Nephron (organoid): ENCODE measurements around the gene CCDC71.

Experiments used
- H3K27ac Mint-ChIP-seq, 3 experiments: 2 replicates each; pipeline ENCODE4 v1.8.0; 2020; ENCODE audit warnings: mixed read lengths in 3 of 3, mild to moderate bottlenecking in 2 of 3, moderate library complexity in 1 of 3
- H3K27me3 Mint-ChIP-seq: 2 replicates; pipeline ENCODE4 v1.8.0; 2021; ENCODE audit warnings: low read depth, mild to moderate bottlenecking, moderate library complexity, mixed read lengths
- H3K36me3 Mint-ChIP-seq: 2 replicates; pipeline ENCODE4 v1.8.0; 2020; ENCODE audit warnings: low read depth, mixed read lengths
- H3K4me1 Mint-ChIP-seq: 2 replicates; pipeline ENCODE4 v1.8.0; 2020; ENCODE audit warnings: mixed read lengths
- H3K4me3 Mint-ChIP-seq, 3 experiments: 2 replicates each; pipeline ENCODE4 v1.8.0; 2020; ENCODE audit warnings: mild to moderate bottlenecking in 3 of 3, mixed read lengths in 3 of 3, moderate library complexity in 2 of 3
- H3K9me3 Mint-ChIP-seq: 2 replicates; pipeline ENCODE4 v1.8.0; 2020; ENCODE audit warnings: mixed read lengths
- CTCF ChIP-seq, 3 experiments: fragments of 200-600 bp; sonication (generic); IDR thresholded peaks; one replicate each; pipeline ENCODE4 v1.5.0; 2021; ENCODE audit warnings: antibody characterized with exemption in 3 of 3; ENCODE audit not compliant: unreplicated experiment in 3 of 3

CCDC71 gene

DNA sequence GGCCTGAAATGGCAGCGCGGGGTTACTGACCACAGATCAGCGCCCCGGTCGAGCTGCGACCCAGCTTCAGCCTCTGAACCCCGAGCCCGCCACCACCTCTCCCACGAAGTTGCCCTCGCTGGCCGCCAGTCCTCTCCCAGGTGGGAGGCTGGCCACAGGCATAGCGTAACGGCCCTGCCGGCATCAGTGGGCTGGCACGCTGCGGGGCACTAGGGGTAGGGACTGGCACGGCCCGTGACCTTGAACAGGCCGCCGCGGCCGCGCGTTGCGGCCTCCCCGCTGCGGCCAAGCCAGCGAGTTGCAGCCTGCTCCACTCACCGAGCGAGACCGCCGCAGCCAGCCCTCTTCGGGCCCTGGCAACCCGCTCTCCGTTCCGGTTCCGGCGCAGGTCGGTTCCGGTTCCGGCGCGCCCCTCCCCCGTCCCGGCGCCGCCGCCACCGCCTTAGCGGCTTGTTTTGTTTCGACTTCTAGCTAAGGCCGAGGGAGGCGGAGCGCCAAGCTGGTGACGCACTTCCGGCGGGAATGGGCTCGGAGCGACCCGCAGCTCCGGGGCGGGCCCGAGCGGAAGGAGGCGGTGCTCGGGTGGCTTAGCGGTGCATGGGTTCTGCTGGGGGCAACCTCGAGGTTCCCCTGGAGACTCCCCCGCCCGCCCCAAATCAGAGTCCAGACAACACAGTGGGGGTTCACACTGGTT is 45.5 kb downstream of the CCDC71 start, which contains the start of gene USP19:
Gene USP19, minus strand, starts transcription at position 386 of the 694 bp plus-strand sequence. CDS start 1,678 bp downstream, outside the sequence.
- peaks cover 41% of the 10 kb centered on the region for H3K36me3 Mint-ChIP-seq
- no peak for TF ChIP-seq CTCF (IDR thresholded peaks at IDR 0.05; ENCODE audit: unreplicated experiment in 3 of 3)
- H3K27me3 Mint-ChIP-seq: no peaks in the 10 kb centered on the region
- H3K27ac Mint-ChIP-seq: peak within 1 kb of the TSS; percentile 88 to 97 (median 92)
- no peaks in the 10 kb centered on the region for H3K9me3 Mint-ChIP-seq
- peak within 1 kb of the TSS; percentile 88 to 95 (median 93) for H3K4me3 Mint-ChIP-seq
- H3K4me1 Mint-ChIP-seq: no peaks in the 10 kb centered on the region

- Mint-ChIP-seq H3K27me3 (no peaks in the 10 kb centered on the region), H3K36me3 (peaks cover 41% of the 10 kb centered on the region), H3K4me3 (peak overlapping the region; percentile 88 to 95 (median 93)), H3K27ac (peak overlapping the region; percentile 88 to 97 (median 92)), H3K9me3 (no peaks in the 10 kb centered on the region), H3K4me1 (no peaks in the 10 kb centered on the region)
- TF ChIP-seq CTCF (IDR thresholded peaks at IDR 0.05; ENCODE audit: unreplicated experiment in 3 of 3): no peak
Measured at GRCh38 chr3:49120096-49120437, 46.1 kb downstream of the CCDC71 start.

GRCh38 chr3:49119439-49119838 is 46.7 kb downstream of the CCDC71 start:
- H3K27ac Mint-ChIP-seq: peak overlapping the region in 2 of 3 experiments; percentile 88 to 97
- H3K9me3 Mint-ChIP-seq: no peaks in the 10 kb centered on the region
- H3K27me3 Mint-ChIP-seq: no peaks in the 10 kb centered on the region
- H3K36me3 Mint-ChIP-seq: peaks cover 41% of the 10 kb centered on the region
- no peaks in the 10 kb centered on the region for H3K4me1 Mint-ChIP-seq
- peak overlapping the region; percentile 88 to 95 (median 93) for H3K4me3 Mint-ChIP-seq
- TF ChIP-seq CTCF (IDR thresholded peaks at IDR 0.05; ENCODE audit: unreplicated experiment in 3 of 3): no peak

GRCh38 chr3:49119036-49119435 is 47.1 kb downstream of the CCDC71 start:
- Mint-ChIP-seq H3K9me3 (no peaks in the 10 kb centered on the region), H3K27me3 (no peaks in the 10 kb centered on the region), H3K4me3 (peak overlapping the region; percentile 88 to 95 (median 93)), H3K36me3 (peaks cover 42% of the 10 kb centered on the region), H3K4me1 (no peaks in the 10 kb centered on the region), H3K27ac (peak overlapping the region in 1 of 3 experiments; percentile 53)
- TF ChIP-seq CTCF (IDR thresholded peaks at IDR 0.05; ENCODE audit: unreplicated experiment in 3 of 3): no peak
